HG03097 (cell line): Measurements from ENCODE around the gene SNX10.
A peak's percentile ranks its signal among the peaks of the same experiment; 100 is the strongest.

Experiments used
- ATAC-seq: cut with Tn5 transposase; IDR thresholded peaks from one replicate; pipeline ENCODE4 v1.9.1; 2021; ENCODE audit not compliant: unreplicated experiment, low FRiP score

Gene SNX10

DNA sequence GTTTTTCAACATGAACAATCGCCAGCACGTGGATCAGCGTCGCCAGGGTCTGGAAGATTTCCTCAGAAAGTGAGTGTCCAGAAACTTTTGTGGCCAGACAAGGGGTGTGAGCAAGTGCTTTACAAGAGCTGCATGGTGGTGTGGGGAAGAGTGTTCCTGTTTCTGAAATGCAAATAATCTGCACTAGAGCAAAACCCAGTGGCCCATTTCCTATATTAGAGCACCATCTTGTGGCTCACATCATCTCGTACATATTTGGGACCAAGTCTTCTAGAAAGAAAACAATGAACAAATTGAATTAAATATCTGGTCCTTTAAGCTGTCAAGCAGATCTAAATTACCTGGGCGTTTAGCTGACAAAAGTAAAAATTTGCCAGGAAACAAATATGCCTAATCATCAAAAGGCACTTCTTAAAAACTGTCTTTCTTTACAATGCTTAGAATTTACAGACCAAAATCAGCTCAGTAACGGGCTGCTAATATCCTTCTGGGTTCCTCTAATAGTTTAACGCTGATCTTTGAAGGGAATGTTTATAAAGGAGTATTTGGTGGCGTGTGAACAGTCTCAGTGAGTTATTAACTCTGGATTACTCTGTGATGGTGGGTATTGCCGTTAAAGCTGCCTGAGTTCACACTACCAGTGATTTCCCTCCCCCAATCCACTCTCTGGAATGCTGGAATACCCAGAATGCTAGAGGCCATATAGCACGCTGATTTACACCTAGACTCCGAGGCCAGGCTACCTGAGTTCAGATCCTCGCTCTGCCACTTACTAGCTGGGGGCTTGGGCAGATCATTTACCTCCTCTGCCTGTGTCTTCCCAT lies 73.6 kb downstream of the SNX10 start:
- peak; percentile 63 for ATAC-seq

- no peak for ATAC-seq
Observed at GRCh38 chr7:26365901-26366275, 74.2 kb downstream of the SNX10 start.

DNA sequence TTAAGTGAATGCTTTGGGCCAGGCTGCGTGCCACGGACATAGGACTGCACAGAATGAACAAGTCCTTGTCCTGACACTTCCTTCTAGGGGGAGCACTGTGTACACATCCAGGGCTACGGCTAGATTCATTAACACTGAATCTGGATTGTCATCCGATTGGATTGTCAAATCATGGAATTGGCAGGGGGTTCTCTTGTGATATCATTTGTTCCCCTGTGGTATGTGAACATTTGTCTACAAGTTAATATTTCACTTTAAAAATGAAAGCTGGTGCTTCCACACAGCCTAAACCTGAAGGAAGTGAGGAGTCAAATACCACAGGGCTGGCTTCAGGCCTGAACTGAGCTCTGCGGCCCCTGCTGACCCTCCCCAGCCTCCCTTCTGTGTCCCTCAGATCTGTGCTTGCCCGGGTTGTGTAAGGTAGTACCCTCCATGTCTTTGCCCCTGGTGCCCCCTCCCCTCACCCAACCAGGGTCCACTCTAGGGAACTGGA lies 75.6 kb downstream of the SNX10 start:
- no peak for ATAC-seq

DNA sequence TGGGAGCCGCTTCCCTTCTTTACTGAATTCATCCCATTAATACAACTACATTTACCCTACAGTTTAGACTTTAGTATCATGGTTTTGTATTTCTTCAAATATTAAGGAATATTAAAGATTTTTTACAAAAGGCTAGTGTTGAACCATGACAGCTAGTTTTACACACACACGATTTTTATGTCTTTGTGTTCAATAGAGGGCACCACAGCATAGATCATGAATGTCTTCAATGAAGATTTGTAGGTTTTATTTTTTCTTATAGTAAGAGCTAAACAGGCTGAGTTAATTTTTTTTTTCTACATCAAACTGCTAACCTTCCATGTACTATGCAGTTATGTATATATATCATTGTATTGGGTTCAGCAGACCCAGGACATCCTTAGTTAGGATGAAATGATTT lies 76.9 kb downstream of the SNX10 start:
- no peak for ATAC-seq

- no peak for ATAC-seq
Observed at GRCh38 chr7:26369593-26369992, 77.9 kb downstream of the SNX10 start.

DNA sequence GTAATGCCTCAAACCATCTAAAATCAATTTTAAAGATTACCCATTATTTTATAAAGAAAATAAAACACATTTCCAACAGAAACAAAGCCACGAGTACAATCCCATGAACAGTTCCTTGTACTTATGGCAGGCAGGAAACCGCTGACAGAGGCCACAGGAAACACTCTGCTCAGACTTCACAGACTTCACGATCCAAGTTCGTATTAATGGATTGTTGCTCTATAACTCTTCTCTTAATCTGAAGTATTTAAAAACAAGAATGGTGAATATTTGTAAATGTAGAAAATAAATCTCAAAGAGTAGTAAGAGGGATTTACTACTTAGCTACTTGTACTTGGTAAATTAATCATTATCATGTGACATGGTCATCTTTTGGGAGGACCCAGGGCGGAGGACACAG lies 78.3 kb downstream of the SNX10 start:
- ATAC-seq: no peak

DNA sequence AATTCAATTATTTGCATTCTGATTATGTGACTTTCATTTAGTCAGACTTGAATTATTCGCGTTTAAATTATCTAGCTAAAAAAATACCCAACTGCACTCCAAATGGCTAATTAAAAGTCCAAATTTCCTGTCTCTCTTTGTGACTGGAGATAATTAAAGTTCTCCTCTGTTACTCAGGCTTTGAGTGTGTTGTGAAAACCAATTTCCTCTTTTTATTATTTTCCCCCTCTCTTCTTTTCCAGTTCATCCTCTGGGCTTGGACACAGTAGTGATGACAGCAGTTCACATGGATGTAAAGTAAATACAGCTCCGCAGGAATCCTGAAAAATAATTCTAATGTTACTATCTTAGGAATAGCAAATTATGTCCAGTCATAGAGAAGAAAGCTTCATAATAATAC lies 80.6 kb downstream of the SNX10 start:
- no peak for ATAC-seq

DNA sequence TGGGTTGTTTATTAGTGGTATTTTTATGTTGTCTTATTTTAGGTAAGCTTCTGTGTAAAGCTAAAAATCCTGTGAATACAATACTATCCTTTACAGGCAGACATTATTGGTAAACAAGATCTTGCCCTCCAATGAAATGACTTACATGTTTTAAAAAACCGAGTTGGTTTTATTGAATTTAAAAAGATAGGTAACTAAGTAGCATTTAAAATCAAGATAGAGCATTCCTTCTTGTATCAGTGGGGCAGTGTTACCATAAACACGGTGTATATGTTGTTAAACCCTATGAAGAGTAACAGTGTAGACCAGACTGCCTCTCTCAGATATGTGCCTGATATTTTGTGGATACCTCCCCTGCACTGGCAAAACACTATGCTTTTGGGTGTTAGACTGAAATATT lies 81.0 kb downstream of the SNX10 start:
- ATAC-seq: no peak

DNA sequence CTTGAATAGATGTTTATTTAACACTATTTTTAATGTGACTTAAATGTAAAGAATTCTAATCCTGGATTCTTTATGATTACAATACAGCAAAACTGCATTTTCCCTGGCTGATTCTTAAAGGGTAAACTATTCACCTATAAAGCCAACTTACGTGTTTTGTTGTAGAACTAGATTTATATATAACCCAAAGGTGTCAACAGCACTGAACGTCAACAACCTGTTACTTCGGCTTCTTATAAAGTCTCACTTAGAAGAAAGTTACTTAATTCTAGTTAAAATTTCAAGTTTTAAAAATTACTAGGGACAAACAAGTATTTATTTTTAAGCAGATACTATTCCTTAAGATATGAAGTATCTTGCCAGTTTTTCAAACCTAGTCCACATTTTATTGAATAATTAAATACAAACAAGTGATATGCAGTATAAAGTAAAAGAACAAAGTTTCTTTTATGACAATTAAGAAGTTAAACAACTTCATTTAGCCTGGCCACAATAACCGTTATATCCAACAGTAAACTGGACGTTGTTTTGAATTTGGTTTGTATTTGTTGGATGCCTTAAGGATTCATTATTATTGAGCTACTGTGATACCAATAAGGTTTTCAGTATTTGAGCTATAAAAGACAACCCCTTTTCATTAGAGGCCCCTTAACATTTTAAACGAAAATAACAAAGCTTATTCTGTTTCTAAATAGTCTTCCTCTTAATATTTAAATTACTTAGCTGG lies 83.1 kb downstream of the SNX10 start:
- ATAC-seq: no peak

GRCh38 chr7:26375726-26376174 lies 84.1 kb downstream of the SNX10 start:
- peak; percentile 6 for ATAC-seq

GRCh38 chr7:26376175-26376917 lies 84.7 kb downstream of the SNX10 start:
- ATAC-seq: peak; percentile 27

GRCh38 chr7:26378016-26378415 lies 86.4 kb downstream of the SNX10 start:
- ATAC-seq: no peak

DNA sequence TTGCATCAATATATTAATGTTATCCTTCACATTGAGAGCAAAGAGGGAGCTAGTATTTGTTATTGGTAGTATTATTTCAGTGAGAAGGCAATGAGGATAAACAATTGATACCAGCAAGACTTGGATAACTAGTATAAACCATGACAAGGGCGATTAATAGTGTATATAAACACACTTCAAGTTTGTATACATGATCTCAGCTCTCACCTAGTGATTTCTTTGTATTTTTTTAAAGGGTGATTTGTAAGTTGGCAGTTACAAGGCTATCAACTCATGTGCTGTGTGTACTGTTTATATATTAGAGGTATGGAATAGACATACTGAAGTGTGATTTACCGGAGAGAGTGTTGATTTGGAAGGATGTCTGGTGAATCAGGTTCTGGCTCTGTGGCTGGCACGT lies 88.0 kb downstream of the SNX10 start:
- no peak for ATAC-seq

DNA sequence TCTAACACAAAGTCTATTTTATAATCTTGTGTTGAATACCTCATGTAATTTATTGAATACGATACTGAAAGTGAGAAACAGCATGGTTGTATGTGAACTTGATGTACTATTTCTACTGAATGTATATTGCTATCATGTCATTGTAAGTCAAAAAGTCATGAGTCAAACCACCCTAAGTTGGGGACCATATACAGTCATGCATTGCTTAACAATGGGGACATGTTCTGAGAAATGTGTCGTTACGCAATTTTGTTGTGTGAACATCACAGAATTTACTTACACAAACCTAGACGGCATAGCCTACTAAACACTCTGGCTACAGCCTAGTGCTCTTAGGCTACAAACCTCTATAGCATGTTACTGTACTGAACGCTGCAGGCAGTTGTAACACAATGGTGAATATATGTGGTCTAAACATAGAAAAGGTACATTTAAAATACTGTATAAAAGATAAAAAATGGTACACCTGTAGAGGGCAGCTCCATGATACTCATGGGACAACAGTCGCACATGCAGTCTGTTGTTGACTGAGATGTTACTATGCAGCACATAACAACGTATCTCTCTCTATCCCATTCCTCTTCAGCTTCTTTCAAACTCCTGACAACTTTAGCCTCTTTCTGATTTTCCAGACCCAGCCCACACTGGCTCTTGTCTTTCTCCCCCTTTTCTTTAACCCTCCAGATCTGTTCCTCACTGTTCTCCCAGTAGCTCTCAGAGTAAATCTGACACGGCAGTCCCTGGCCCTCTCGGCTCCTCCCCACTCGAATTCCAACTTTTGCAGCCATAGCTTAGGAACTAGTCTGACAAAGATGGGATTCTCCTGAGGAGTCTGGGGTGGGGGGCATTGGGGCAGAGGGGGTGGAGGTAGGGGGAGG lies 90.1 kb downstream of the SNX10 start:
- no peak for ATAC-seq

GRCh38 chr7:26385240-26385639 lies 93.6 kb downstream of the SNX10 start:
- no peak for ATAC-seq

- no peak for ATAC-seq
Observed at GRCh38 chr7:26387731-26388130, 96.1 kb downstream of the SNX10 start.

DNA sequence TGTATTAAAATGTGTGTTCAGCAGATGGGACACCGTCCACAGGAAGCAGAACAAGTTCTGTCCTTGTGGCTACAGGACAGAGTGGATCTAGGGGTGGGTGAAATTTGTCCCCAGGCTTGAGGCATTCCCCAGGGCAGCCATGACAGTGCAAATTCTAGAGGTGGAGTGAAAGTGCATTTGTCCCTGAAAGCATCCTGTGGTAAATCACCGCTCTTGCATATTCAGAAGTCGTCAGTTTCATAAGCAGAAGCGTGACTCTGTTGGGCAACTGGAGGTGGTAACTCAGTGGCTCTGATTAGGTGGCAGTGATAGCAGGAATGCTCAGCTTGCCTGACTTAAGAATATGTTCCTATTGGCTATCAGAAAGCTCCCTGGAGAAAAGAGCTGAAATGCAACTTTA lies 96.6 kb downstream of the SNX10 start:
- no peak for ATAC-seq

- ATAC-seq: no peak
Observed at GRCh38 chr7:26390016-26390415, 98.4 kb downstream of the SNX10 start.

DNA sequence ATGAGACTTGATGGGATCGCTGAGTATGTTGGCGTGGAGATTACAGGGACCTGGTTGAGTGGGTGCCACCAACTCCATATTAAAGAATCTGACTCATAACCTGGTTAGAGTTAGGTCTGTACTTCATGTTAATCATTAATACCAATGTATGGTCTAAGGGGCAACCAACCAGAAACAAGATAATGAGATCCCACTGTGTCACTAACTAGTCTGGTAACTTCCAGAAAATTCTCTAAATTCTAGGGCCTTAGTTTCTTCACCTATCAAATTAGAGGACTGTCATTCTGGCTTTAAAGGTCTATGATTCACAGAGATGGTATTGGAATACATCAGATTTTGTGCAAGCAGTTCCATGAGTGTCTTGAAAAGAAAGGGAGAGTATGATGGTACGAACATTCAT lies 102.2 kb downstream of the SNX10 start:
- ATAC-seq: no peak

DNA sequence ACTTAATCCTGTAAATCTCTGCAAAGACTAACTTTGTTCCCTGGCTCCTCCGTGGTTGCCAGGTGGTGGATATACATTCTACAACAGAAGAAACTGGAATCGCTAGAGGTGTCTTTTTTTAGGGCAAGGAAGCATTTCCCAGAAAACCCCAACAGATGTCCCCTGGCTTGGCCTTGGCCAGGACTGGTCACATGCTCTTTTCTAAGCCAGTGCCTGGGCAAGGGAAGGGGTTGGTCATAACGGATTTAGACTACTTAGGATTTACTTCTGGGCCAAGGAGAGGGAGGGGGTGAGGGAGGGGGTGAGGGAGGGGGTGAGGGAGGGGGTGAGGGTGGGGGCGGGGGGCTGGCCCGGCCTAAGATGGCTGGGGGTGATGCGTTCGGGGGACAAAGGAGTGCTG lies 105.7 kb downstream of the SNX10 start:
- ATAC-seq: no peak
